Mammary epithelial cell (primary cell): ENCODE measurements around the gene ABCA1.

Experiments used
- CTCF ChIP-seq, 2 donors: IDR thresholded peaks in 1 of 2; conservative IDR thresholded peaks in 1 of 2; 2 replicates each; pipeline ENCODE4 v1.5.1; 2011 to 2012; ENCODE audit warnings: inconsistent platforms in 2 of 2, low read length in 2 of 2, mild to moderate bottlenecking in 2 of 2, control low read depth in 1 of 2, low read depth in 1 of 2; ENCODE audit not compliant: insufficient read depth in 1 of 2; ENCODE audit errors: extremely low read depth in 1 of 2
- EZH2 ChIP-seq: IDR thresholded peaks from 2 replicates; pipeline ENCODE4 v1.6.1; 2012; ENCODE audit warnings: low read length, inconsistent platforms, borderline replicate concordance

GRCh38 chr9:104960662-104961061, 32.7 kb upstream of the ABCA1 start:
- TF ChIP-seq CTCF (conservative IDR thresholded peaks at IDR 0.05 in 1 of 2, IDR thresholded peaks at IDR 0.05 in 1 of 2; ENCODE audit: extremely low read depth in 1 of 2, insufficient read depth in 1 of 2, low read depth in 1 of 2, low read length in 2 of 2) (no peak), EZH2 (no peak)
